HG02885 (cell line): ENCODE measurements around the gene TBC1D9B.
"Not testable (repeated sequence)": the region's sequence is repeated elsewhere in the genome, so short reads cannot be mapped to it uniquely, and the experiment has no call there.

ENCODE experiments used
- ATAC-seq: cut with Tn5 transposase; IDR thresholded peaks from one replicate; pipeline ENCODE4 v1.9.1; 2021; ENCODE audit warnings: mild to moderate bottlenecking; ENCODE audit not compliant: unreplicated experiment, poor library complexity

TBC1D9B gene

DNA sequence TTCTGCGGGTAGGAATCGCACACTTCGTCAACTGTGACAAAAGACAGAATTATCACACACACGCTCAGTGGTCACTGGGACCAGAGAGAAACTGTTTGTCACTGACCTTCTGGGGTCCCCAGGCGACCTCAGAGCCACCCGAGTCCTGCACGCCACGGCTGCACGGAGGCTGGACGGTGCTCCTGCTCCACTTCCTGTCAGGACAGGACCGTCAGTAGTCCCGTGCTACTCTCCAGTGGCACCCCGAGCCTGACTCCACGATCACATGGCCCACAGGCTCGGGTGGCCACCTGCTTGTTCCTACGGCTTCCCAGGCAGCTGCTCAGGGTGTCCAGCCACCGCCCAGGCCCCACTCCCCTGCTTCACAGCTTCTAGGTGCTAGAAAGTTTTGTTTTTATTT, 66.9 kb downstream of the TBC1D9B start:
- no peak for ATAC-seq

DNA sequence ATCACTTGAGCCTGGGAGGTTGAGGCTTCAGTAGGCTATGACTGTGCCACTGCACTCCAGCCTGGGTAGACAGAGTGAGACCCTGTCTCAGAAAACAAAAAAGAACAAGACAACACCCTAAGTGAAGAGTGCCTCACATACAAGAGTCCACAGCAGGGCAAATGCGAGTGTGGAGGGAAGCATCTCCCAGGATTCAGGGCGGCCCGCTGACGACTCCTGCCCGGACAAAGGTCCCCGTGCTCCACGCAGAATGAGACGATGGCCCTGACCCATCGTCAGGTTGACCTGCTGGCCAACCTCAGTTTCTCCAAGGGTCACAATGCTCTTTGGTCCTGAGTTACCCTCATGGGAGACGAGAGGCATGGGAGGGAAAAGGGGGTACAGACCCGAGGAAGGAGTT, 67.4 kb downstream of the TBC1D9B start:
- ATAC-seq: no peak

DNA sequence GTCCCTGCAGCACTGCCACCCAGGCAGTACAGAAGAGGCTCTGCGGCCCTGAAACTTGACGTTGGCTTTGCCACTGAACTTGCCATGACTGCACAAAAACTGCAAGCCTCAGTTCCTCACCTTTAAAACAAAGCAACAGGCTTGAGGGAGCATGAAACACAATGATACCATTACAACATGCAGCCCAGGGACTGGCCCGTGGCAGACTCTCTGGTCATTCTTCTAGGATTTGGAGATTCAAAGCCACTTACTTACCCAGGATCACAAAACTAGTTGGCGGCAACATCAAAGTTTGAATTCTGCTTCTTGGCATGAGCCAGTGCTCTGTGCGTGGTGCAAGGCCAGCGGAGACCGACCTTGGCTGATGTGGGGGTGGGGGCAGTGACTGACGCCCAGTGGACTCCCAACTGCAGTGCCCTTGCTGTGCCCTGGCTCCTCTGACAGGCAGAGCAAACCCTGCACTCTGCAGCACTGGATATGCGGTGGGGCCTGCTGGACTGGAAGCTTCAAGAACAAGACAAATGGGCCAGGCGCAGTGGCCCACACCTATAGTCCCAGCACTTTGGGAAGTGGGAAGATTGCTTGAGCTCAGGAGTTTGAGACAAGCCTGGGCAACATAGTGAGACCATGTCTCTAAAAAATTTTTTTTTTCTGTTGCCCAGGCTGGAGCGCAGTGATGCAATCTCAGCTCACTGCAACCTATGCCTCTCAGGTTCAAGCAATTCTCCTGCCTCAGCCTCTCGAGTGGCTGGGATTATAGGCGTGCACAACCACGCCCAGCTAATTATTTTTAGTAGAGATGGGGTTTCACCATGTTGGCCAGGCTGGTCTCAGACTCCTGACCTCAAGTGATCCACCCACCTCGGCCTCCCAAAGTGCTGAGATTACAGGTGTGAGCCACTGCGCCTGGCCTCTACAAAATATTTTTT, 68.1 kb downstream of the TBC1D9B start:
- no peak for ATAC-seq

DNA sequence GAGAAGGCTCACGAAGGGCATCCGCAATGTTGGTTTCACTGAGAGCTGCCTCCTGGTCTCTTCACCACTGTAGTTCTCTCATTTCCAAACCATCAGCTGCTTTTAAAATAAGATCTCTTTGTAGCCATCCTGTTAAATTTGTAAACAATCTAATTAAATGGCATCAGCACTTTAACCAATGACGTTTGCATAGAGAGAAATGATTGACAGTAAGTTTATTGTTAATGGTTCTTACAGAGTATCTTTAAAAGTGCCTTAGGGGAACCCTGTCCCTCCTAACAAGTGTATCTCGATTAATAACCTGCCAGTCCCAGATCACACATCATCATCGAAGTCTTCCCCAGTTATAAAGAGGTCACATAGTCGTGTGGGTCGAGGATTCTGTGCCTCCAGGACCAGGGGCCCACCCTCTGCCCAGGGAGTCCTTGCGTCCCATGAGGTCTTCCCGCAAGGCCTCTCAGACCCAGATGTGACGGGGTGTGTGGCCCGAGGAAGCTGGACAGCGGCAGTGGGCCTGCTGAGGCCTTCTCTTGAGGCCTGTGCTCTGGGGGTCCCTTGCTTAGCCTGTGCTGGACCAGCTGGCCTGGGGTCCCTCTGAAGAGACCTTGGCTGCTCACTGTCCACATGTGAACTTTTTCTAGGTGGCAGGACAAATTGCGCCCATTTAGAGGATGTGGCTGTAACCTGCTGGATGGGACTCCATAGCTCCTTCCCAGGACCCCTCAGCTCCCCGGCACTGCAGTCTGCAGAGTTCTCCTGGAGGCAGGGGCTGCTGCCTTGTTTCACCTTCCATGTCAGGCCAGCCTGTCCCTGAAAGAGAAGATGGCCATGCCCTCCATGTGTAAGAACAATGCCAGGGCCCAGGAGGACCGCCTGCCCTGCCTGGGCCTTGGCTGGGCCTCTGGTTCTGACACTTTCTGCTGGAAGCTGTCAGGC, 70.4 kb downstream of the TBC1D9B start:
- no peak for ATAC-seq

DNA sequence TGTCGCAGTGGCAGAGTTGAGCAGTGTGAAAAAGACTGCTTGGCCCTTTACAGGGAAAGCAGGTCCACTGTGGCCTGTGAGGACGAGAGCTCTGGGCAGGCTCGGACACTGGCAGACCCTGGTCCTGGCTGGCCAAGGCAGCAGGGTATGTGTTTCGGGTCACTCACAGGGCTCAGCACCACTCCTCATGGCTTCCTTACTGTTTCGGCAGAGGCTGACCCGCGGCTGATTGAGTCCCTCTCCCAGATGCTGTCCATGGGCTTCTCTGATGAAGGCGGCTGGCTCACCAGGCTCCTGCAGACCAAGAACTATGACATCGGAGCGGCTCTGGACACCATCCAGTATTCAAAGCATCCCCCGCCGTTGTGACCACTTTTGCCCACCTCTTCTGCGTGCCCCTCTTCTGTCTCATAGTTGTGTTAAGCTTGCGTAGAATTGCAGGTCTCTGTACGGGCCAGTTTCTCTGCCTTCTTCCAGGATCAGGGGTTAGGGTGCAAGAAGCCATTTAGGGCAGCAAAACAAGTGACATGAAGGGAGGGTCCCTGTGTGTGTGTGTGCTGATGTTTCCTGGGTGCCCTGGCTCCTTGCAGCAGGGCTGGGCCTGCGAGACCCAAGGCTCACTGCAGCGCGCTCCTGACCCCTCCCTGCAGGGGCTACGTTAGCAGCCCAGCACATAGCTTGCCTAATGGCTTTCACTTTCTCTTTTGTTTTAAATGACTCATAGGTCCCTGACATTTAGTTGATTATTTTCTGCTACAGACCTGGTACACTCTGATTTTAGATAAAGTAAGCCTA, 71.3 kb downstream of the TBC1D9B start:
- no peak for ATAC-seq

DNA sequence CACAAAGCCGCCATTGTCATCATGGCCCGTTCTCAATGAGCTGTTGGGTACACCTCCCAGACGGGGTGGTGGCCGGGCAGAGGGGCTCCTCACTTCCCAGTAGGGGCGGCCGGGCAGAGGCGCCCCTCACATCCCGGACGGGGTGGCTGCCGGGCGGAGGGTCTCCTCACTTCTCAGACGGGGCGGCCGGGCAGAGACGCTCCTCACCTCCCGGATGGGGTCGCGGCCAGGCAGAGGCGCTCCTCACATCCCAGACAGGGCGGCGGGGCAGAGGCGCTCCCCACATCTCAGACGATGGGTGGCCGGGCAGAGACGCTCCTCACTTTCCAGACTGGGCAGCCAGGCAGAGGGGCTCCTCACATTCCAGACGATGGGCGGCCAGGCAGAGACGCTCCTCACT, 72.8 kb downstream of the TBC1D9B start:
- ATAC-seq: not testable (repeated sequence)

DNA sequence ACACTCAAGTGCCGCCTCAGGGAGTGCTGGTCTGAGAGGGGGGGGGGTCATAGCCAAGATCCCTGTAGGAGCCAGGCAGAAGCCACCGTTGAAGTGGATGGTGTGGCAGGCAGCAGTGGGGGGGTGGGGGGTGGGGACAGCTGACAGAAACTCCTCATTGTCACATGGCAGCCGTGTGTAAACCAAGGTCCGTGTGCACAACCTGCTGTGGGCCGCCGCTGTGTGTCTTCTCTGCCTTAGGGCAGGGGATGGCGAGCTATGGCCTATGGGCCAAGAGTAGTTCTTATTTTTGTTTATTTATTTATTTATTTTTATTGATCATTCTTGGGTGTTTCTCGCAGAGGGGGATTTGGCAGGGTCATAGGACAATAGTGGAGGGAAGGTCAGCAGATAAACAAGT, 73.6 kb downstream of the TBC1D9B start:
- no peak for ATAC-seq

DNA sequence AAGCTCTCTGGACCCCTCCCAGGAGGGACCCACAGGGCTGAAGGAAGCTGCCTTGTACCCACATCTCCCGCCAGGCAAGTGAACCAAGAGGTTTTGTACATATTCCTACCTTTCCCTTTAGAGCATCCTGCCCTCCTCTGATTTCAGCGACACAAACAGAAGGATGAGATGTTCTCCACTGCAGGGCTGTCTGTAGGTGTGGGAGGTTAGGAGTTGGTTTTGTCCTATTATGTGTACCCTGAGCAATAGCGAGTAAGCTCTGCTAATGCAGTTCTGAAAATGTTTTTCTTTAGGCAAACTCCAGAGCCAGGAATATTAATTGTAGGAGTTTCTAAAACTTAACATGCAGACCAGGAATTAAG, 74.0 kb downstream of the TBC1D9B start:
- no peak for ATAC-seq

- no peak for ATAC-seq
These were observed 74.5 kb downstream of the TBC1D9B start for GRCh38 chr5:179833056-179833708.

DNA sequence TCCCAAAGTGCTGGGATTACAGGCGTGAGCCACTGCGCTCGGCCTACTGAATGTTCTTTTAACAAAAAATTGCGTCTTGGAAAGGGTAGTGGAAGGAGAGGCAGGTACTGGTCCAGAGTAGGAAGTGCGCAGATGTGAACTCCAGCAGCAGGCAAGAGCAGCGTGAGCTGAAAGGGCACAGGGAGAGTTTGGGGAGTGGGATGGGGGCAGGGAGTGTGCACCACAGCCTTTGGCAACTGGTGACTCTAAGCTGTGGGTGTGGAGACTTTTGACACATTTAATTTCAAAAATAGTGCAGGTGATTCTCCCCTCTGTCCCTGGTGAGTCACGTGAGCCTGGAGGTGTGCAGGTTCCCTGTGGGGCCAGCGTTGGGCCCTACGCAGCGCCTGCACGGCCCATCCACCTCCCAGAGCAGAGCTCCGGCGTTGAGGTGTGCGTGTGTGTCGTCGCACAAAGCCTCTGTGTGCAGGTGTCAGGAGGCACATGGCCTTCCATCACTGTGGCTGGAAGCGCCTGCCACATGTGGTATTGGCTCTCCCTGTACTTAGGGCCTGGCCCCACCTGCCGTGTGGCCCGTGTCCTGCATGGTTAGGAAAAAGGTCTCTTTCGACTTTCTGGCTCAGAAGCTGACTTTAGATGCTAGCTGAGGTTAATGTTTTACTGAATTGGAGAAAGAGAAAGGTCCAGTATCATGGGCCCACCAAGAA, 75.5 kb downstream of the TBC1D9B start:
- ATAC-seq: no peak

DNA sequence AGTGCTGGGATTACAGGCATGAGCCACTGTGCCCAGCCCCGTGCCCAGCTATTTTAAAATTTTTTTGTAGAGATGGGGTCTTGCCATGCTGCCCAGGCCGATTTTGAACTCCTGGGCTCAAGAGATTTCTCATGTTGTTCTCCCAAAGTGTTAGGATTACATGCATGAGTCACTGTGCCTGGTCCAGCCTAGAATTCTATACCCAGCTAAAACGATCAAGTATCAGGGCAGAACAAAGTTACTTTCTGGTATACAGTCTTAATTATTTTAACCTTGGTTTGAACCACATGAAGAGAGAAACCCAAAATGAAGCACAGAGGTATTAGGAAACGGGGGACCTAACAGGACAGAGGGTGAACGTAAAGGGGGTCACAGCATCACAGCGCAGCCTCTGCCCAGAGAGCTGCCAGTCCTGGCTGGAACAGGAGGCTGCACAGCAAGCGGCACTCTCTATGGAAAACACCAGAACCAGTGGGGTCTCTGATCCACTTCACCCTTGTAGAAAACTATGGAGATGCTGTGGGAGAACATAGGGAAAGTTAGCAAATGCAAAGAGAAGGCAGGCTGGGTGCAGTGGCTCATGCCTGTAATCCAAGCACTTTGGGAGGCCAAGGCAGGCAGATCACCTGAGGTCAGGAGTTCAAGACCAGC, 76.8 kb downstream of the TBC1D9B start:
- ATAC-seq: no peak

DNA sequence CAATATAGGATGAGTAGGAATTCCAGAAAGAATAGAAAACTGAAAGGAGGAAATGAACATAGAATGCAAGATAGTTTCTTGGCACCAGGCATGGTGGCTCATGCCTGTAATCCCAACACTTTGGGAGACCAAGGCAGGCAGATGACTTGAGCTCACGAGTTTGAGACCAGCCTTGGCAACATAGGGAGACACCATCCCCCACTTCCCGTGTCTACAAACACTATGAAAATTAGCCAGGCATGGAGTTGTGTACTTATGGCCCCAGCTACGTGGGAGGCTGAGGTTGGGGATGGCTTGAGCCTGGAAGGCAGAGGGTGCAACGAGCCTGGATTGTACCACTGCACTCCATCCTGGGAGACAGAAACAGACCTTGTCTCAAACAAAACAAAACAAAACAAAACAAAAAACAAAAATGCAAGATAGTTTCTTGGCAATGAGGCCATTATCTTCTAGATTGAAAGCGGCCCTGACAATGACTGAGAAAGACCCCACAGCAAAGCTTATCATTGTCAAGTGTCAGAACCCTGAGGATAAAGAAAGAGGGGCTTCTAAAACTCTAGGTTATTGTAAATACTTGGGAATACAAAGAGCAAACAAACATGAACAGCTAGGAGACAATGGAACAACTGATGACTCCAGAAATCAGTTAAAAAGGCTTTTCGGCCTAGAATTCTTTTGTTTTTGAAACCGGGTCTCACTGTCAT, 77.8 kb downstream of the TBC1D9B start:
- no peak for ATAC-seq

GRCh38 chr5:179828756-179829421, 78.8 kb downstream of the TBC1D9B start:
- no peak for ATAC-seq

DNA sequence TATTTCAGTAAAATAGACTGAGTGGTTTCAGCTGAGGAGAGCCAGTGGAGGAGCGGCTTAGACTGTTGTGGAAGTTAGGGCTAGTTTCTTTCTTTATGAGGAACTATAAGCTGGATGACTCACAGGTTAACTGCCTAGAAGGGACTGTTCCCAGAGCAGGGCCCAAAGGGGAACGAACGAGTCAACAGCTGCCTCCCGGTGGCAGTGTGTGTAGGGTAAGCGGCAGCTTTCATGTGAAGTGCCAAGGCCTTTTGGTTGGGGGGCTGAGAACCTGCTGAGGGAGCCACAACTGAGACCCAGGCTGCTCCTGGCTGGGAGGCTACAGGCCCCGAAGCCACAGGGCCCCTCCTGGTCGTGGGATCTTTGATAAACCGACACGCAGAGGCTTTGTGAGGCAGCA, 80.0 kb downstream of the TBC1D9B start:
- ATAC-seq: no peak

DNA sequence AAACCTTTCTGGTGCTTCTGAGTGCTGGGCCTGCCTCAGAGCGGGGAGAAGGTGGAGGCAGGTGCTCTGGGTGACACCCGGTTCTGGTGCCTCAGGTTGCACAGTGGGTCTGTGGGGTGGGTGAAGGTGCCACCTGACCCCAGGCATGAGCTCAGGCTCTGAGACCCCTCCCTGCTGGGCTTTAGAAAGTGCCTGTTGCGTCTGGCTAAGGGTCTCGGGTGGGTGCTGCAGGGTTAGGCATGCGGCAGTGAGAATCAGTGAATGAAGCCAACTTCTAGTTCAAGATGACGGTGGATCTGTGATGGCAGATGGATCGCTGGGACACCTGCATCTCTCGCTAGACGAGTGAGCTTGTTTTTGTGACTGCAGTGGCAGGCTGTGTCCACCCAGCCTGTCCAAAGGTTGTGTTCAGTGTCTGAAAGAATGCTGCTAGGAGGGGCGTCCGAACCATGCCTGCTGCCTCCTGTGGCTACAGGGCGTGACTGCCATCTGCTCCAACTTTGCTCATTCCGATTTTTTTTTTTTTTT, 82.0 kb downstream of the TBC1D9B start:
- ATAC-seq: no peak

GRCh38 chr5:179824745-179825112, 83.0 kb downstream of the TBC1D9B start:
- ATAC-seq: no peak

GRCh38 chr5:179823937-179824744, 83.6 kb downstream of the TBC1D9B start:
- ATAC-seq: no peak
